ENCODE results near the gene ARL15. TPM values are rescaled to one million over a fixed set of nuclear protein-coding genes. Genes with fewer than 3 reads are reported as not detected.
"Not testable (repeated sequence)": the region's sequence is repeated elsewhere in the genome, so short reads cannot be mapped to it uniquely, and the experiment has no call there.

The ARL15 gene
- total RNA-seq, 1 experiment from 2014 or later = 6.9 TPM

DNA sequence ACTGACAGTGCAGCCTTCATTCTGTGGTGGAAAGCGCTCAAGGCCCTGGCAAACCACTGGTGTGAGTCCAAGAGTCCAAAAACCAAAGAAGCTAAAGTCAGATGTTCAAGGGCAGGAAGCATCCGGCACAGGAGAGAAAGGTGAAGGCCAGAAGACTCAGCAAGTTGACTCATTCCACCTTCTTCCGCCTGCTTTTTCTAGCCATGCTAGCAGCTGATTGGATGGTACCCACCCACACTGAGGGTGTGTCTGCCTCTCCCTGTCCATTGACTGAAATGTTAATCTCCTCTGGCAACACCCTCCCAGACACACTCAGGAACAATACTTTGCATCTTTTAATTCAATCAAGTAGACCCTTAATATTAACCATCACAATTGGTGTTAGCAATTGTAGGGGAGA, 453.9 kb downstream of the ARL15 start:
- POLR2A ChIA-PET (ENCODE audit: unreplicated experiment) = no interaction called here
- CTCF ChIA-PET = no interaction called here
- Histone ChIP-seq H4K20me1 (ENCODE audit: low read length) (no peaks in the 10 kb centered on the region), H3K4me1 (ENCODE audit: insufficient read depth, low read length) (no peaks in the 10 kb centered on the region), H3K79me2 (ENCODE audit: low read length) (no peaks in the 10 kb centered on the region), H3K9me2 (replicated peaks; ENCODE audit: low read length) (no peaks in the 10 kb centered on the region), H3K27me3 (ENCODE audit: low read length) (no peaks in the 10 kb centered on the region), H2AFZ (ENCODE audit: low read length) (no peak overlapping the region), H3K36me3 (ENCODE audit: low read depth, low read length) (no peaks in the 10 kb centered on the region), H3F3A (ENCODE audit: low read length, unreplicated experiment) (no peaks in the 10 kb centered on the region), H3K9ac (ENCODE audit: low read length) (no peak overlapping the region), H3K9me3 (ENCODE audit: low read length) (no peaks in the 10 kb centered on the region), H3K4me2 (ENCODE audit: low read length) (no peak overlapping the region), H3K27ac (ENCODE audit: low read length) (no peak overlapping the region), H3K4me3 (ENCODE audit: low read length) (no peak overlapping the region)
- DNase-seq = no peak
- TF ChIP-seq EZH2phosphoT487 (IDR thresholded peaks at IDR 0.05; ENCODE audit: borderline replicate concordance, low read length) (no peak), EZH2 (IDR thresholded peaks at IDR 0.05; ENCODE audit: low read length, unreplicated experiment) (no peak)
- no TSS peak for BruUV-seq (replicated peaks)
- intact Hi-C loops (cut with micrococcal nuclease) = no loop called here
- ATAC-seq = no peak

DNA sequence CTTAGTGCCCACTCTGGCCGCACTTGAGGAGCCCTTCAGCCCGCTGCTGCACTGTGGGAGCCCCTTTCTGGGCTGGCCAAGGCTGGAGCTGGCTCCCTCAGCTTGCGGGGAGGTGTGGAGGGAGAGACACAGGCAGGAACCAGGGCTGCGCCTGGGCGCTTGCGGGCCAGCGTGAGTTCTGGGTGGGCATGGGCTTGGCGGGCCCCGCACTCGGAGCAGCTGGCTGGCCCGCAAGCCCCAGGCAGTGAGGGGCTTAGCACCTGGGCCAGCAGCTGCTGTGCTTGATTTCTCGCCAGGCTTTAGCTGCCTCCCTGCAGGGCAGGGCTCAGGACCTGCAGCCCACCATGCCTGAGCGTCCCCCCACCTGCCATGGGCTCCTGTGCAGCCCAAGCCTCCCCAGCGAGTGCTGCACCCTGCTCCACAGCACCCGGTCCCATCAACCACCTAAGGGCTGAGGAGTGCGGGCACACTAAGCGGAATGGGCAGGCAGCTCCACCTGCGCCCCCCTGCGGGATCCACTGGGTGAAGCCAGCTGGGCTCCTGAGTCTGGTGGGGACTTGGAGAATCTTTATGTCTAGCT, 473.4 kb downstream of the ARL15 start:
- DNase-seq; CTCF ChIA-PET; H3K79me2 ChIP-seq (ENCODE audit: low read length); H3K27ac ChIP-seq (ENCODE audit: low read length); H3K4me2 ChIP-seq (ENCODE audit: low read length); H3K9me3 ChIP-seq (ENCODE audit: low read length); H3K9ac ChIP-seq (ENCODE audit: low read length); intact Hi-C loops (cut with micrococcal nuclease); H3K9me2 ChIP-seq (replicated peaks; ENCODE audit: low read length); ATAC-seq; POLR2A ChIA-PET (ENCODE audit: unreplicated experiment); H2AFZ ChIP-seq (ENCODE audit: low read length); H3K36me3 ChIP-seq (ENCODE audit: low read depth, low read length); H4K20me1 ChIP-seq (ENCODE audit: low read length); H3F3A ChIP-seq (ENCODE audit: low read length, unreplicated experiment); H3K27me3 ChIP-seq (ENCODE audit: low read length); BruUV-seq (replicated peaks); H3K4me1 ChIP-seq (ENCODE audit: insufficient read depth, low read length); H3K4me3 ChIP-seq (ENCODE audit: low read length): not testable (repeated sequence)

DNA sequence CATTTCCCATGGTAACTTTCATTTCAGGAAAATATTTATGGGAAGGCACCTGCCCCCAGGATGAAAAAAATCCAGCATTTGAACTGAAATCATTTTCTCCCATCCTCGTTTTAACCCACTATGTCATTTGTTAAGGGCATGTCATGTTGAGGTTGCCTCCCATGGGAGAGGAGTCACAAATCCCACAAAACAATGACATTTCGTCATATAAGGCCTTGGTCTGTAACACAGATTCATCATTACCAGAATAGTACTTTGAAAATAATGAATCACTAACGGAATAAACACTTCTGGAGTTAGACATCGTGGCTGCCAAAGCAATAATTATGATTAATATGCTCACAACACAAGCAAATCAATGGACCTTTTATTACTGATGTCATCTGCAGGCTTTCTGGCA, 475.9 kb downstream of the ARL15 start:
- no peak for ATAC-seq
- Histone ChIP-seq H3K36me3 (ENCODE audit: low read depth, low read length) (no peaks in the 10 kb centered on the region), H3K4me3 (ENCODE audit: low read length) (no peak overlapping the region), H3K27ac (ENCODE audit: low read length) (no peak overlapping the region), H3K9me2 (replicated peaks; ENCODE audit: low read length) (no peaks in the 10 kb centered on the region), H2AFZ (ENCODE audit: low read length) (no peak overlapping the region), H3K9ac (ENCODE audit: low read length) (no peak overlapping the region), H4K20me1 (ENCODE audit: low read length) (no peaks in the 10 kb centered on the region), H3K27me3 (ENCODE audit: low read length) (no peaks in the 10 kb centered on the region), H3F3A (ENCODE audit: low read length, unreplicated experiment) (no peaks in the 10 kb centered on the region), H3K9me3 (ENCODE audit: low read length) (no peaks in the 10 kb centered on the region), H3K4me1 (ENCODE audit: insufficient read depth, low read length) (no peaks in the 10 kb centered on the region), H3K4me2 (ENCODE audit: low read length) (no peak overlapping the region), H3K79me2 (ENCODE audit: low read length) (no peaks in the 10 kb centered on the region)
- TF ChIP-seq EZH2phosphoT487 (IDR thresholded peaks at IDR 0.05; ENCODE audit: borderline replicate concordance, low read length) = no peak
- no peak for TF ChIP-seq CTCF (conservative IDR thresholded peaks at IDR 0.05; ENCODE audit: low read depth, low read length)
- TF ChIP-seq EZH2 (IDR thresholded peaks at IDR 0.05; ENCODE audit: low read length, unreplicated experiment) = no peak
- CTCF ChIA-PET = no interaction called here
- DNase-seq = no peak
- POLR2A ChIA-PET (ENCODE audit: unreplicated experiment) = no interaction called here
- intact Hi-C loops (cut with micrococcal nuclease) = no loop called here
- BruUV-seq (replicated peaks) = no TSS peak

Small RNA genes lying within 50 kb of the gene (microRNA-seq; reads per million reads assigned to microRNA genes)
- not detected for gene MIR4459 (ENCODE audit: unreplicated experiment)
- gene MIR581 (ENCODE audit: unreplicated experiment) = not detected

Other genes with a start within 250 kb of the ARL15 start
- gene HSPB3, start 145.1 kb upstream of the ARL15 start, total RNA-seq (2014; rRNA removed) = not detected in 2 replicates
- gene SNX18, start 207.2 kb upstream of the ARL15 start, total RNA-seq (2014; rRNA removed) = 14.3 and 16.5 TPM in 2 replicates

Measured in PC-3 (cell line).